ENCODE data around the gene OR6S1. TPM values are rescaled to one million over a fixed set of nuclear protein-coding genes. Genes with fewer than 3 reads are reported as not detected.

The OR6S1 gene
- total and polyA plus RNA-seq, 2 of the 8 experiments (the other 6 are each of a cell fraction or from before 2014, with no cell fraction given) = not detected

DNA sequence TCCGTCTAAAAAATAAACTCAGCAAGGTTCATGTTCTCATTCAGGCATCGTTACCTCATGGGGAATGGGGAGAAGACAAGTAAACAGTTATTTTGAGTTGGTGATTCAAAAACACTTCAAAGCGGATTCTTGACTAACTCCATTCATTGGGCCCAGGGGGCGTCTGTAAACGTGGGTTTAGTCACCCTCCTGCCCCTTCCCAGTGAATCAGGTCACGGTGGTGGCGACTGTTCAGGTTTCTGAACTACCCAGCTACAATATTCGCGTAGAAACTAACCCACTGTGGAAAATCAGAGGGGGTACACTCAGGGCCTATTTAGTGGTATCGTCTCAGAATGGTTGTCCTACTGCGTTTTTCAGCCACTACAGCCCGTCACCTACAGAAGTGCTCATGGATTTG is 15.2 kb downstream of the OR6S1 start:
- peak overlapping the region; percentile 71 to 95 for H3K4me2 ChIP-seq (ENCODE audit: insufficient read depth in 1 of 2, low read depth in 2 of 2, low read length in 2 of 2)
- H4K91ac ChIP-seq (replicated peaks; ENCODE audit: insufficient read length, low read length) = no peak overlapping the region
- H3K14ac ChIP-seq (ENCODE audit: insufficient read length) = no peak overlapping the region
- no peak overlapping the region; a peak in 1 of 7 replicates for H3K9ac ChIP-seq (replicated peaks in 1 of 4; ENCODE audit: extremely low read depth in 1 of 4, low read depth in 3 of 4, low read length in 3 of 4)
- peaks cover 0 to 24% (median 17%) of the 10 kb centered on the region in 4 experiments; a peak in 6 of 7 replicates for H3K27me3 ChIP-seq (replicated peaks in 1 of 4; ENCODE audit: control insufficient read depth in 3 of 4, extremely low read depth in 1 of 4, insufficient read depth in 3 of 4, low read length in 3 of 4)
- no peaks in the 10 kb centered on the region for H3K79me1 ChIP-seq (ENCODE audit: low read depth, low read length)
- no peak overlapping the region for H2BK120ac ChIP-seq (replicated peaks; ENCODE audit: low read depth, low read length)
- H2BK15ac ChIP-seq (ENCODE audit: low read length) = no peak overlapping the region
- 0 out of 2 replicates have a peak overlapping the region, but pooled peaks have one; percentile 22 for H2AFZ ChIP-seq (ENCODE audit: low read length)
- 4% methylated on average over 12 of the region's 12 CpGs; no CpG with 5 or more reads in 1 of the 2 experiments for WGBS, 2 experiments (ENCODE audit: extremely low coverage in 1 of 2, insufficient coverage in 1 of 2, insufficient read length in 1 of 2, insufficient replicate concordance in 2 of 2, low coverage in 1 of 2, low lambda C conversion rate in 2 of 2, missing lambda C conversion rate in 1 of 2)
- H4K20me1 ChIP-seq (replicated peaks in 1 of 2; ENCODE audit: control insufficient read depth in 1 of 2, insufficient read depth in 2 of 2, low read length in 2 of 2) = no peaks in the 10 kb centered on the region
- DNase-seq (ENCODE audit: low read depth in 1 of 2, low spot score in 2 of 2) = no peak
- H3K79me2 ChIP-seq (ENCODE audit: control insufficient read depth in 1 of 2, insufficient read depth in 2 of 2, low read length in 2 of 2) = no peaks in the 10 kb centered on the region
- H2AK5ac ChIP-seq (ENCODE audit: low read depth, low read length) = no peak overlapping the region
- POLR2A ChIA-PET (ENCODE audit: partially characterized antibody) = no interaction called here
- H3K4me3 ChIP-seq (ENCODE audit: extremely low read depth in 1 of 4, insufficient read depth in 2 of 4, low read depth in 3 of 4, low read length in 4 of 4) = peak overlapping the region; percentile 64 to 99 (median 82)
- no peaks in the 10 kb centered on the region for H3K36me3 ChIP-seq (ENCODE audit: control insufficient read depth in 2 of 4, insufficient read depth in 4 of 4, low read length in 3 of 4)
- no peak overlapping the region for H3K23ac ChIP-seq (ENCODE audit: insufficient read length)
- H4K5ac ChIP-seq (ENCODE audit: insufficient read length, low read depth, low read length) = no peak overlapping the region
- no peak overlapping the region for H3K4ac ChIP-seq (replicated peaks; ENCODE audit: insufficient read length, low read depth, low read length)
- H3K23me2 ChIP-seq (ENCODE audit: low read depth, low read length) = peaks cover 30% of the 10 kb centered on the region
- no peaks in the 10 kb centered on the region for H3K9me3 ChIP-seq (ENCODE audit: insufficient read depth in 2 of 2, low read depth in 1 of 2, low read length in 1 of 2)
- H2BK20ac ChIP-seq (ENCODE audit: low read length) = no peak overlapping the region
- H3K56ac ChIP-seq (replicated peaks; ENCODE audit: insufficient read length, low read depth, low read length) = no peak overlapping the region
- H4K8ac ChIP-seq (ENCODE audit: extremely low read depth, insufficient read depth, low read length) = no peak overlapping the region
- H3K18ac ChIP-seq (ENCODE audit: extremely low read depth, low read length) = no peak overlapping the region
- H3K4me1 ChIP-seq (replicated peaks in 1 of 4; ENCODE audit: control insufficient read depth in 3 of 4, insufficient read depth in 4 of 4, low read length in 3 of 4) = peaks cover 0 to 10% (median 1%) of the 10 kb centered on the region in 4 experiments; a peak in 2 of 7 replicates
- no peak for FAIRE-seq
- TF ChIP-seq JUND (IDR thresholded peaks at IDR 0.05; ENCODE audit: low read length) (no peak), SIN3A (conservative IDR thresholded peaks at IDR 0.05 in 1 of 2, IDR thresholded peaks at IDR 0.05 in 1 of 2; ENCODE audit: low read depth in 1 of 2, low read length in 2 of 2) (0 out of 4 replicates have a peak, but pooled peaks of 1 of the 2 experiments have one; percentile 3), CBX8 (IDR thresholded peaks at IDR 0.05; ENCODE audit: borderline replicate concordance, low read depth, low read length) (no peak), ASH2L (IDR thresholded peaks at IDR 0.05; ENCODE audit: low read length) (no peak), PHF8 (conservative IDR thresholded peaks at IDR 0.05; ENCODE audit: low read depth, low read length) (0 out of 2 replicates have a peak, but pooled peaks have one; percentile 16)
- TF ChIP-seq, protein P1, sequence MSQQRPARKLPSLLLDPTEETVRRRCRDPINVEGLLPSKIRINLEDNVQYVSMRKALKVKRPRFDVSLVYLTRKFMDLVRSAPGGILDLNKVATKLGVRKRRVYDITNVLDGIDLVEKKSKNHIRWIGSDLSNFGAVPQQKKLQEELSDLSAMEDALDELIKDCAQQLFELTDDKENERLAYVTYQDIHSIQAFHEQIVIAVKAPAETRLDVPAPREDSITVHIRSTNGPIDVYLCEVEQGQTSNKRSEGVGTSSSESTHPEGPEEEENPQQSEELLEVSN (IDR thresholded peaks at IDR 0.05) = no peak
- H2BK12ac ChIP-seq (ENCODE audit: low read depth, low read length) = no peak overlapping the region
- no peak overlapping the region for H2BK5ac ChIP-seq (ENCODE audit: low read depth, low read length)
- no peak overlapping the region for H3K27ac ChIP-seq (ENCODE audit: low read depth, low read length)
- CTCF ChIA-PET (ENCODE audit: partially characterized antibody) = interaction anchor here (0.7 kb wide), 1 partner anchor 10 kb away, joined by 3 read pairs; no protein-coding TSS in a partner anchor
